GM18517 (cell line): ENCODE data around the gene TMEM234.

ENCODE experiments used
- ATAC-seq: cut with Tn5 transposase; IDR thresholded peaks from one replicate; pipeline ENCODE4 v1.9.1; 2021; ENCODE audit warnings: mild to moderate bottlenecking, moderate library complexity; ENCODE audit not compliant: unreplicated experiment

The TMEM234 gene

GRCh38 chr1:32201011-32201855 lies 20.9 kb downstream of the TMEM234 start:
- no peak for ATAC-seq

- ATAC-seq: no peak
Observed at GRCh38 chr1:32200226-32201010, 21.7 kb downstream of the TMEM234 start, which contains the start of gene CCDC28B. TSS of gene CCDC28B (plus strand) at chr1:32200595. CDS start at chr1:32201936, 1,341 bp downstream.

- no peak for ATAC-seq
Observed at GRCh38 chr1:32199717-32200072, 22.5 kb downstream of the TMEM234 start.

DNA sequence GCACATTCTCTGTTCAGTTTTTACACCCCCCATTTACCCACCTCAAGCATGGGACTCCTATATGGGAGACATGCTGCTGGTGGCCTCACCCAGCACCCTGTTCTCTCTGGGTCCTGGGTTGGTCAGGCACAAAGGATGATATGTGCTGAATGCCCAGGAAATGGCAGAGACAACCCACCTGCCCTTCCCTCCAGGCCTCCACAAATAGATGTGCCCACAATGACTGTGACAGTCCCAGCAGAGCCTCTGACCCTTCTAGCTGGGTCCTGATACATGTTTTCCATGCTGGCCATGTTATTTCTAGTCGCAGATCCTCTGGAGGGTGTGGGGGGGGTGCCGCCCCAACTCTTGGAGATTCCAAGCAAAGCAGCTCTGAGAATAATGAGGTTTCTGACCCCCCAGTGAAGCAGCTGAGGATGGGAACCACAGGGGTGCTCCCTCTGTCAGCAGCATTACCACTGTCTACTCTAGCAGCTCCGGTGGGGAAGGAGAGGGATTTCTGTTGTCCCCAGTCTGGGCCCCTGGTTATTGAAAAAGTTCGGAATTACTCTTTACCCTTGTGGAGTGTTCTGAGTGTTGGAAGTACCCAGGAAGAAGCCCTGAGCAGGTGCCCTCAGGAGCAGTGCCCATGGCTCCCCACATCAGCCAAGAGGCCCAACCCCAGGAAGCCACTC lies 23.0 kb downstream of the TMEM234 start:
- no peak for ATAC-seq

- no peak for ATAC-seq
Observed at GRCh38 chr1:32198237-32199042, 23.7 kb downstream of the TMEM234 start.

- ATAC-seq: no peak
Observed at GRCh38 chr1:32197837-32198236, 24.3 kb downstream of the TMEM234 start.

DNA sequence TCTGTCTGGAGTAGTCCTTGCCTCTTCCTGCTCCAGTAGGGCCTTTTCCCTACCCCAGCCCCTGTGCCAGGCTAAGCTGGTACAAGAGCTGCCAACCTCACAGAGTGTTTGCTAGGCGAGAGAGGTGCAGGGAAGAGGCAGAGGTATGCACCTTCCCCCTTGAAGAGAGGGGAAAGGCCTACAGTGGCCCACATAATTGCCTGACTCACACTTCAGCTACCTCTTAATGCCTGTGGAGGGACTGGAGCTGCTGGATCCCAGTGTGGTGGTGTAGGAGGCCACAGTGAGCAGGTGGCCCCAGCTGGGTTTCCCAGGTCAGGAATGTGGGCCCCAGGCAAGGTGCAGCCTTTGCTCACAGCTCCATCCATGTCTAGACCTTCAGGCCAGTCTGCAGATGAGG lies 25.1 kb downstream of the TMEM234 start:
- no peak for ATAC-seq

DNA sequence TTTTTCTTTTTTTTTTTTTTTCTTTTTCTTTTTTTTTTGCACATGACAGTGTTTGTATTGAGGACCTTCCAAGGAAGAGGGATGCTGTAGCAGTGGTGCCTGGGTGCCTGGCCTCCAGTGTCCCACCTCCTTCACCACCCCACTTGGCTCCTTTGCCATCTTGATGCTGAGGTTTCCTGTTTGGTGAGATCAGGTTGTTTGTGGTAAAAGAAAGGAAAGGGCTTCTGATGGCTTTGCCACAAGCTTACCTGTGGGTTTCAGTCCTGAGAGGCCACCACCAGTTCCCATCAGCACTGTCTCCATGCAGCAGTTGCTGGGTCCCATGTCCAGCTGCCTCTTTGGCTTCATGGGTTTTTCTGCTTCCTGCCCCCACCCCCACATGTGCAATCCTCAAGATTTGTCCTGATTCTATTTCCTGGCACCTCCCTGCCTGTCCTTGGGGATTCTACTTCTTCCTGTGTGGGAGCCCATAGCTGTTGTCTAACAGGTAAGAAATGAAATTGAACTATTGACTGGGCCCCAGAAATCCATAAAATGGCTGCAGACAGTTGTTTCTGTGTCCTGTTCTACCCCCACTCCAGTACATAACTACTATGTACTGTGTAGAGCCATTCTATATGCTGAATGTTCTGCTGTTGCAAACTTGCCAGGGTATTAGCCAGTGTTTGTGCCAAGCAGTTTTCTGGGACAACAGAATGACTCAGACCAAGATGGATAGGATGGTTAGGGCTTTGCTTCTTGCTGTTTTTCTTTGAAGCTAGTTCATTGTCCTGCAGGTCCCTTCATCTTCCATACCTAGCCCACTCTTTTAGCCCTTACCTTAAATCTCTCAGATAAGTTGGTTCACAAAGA lies 26.0 kb downstream of the TMEM234 start:
- ATAC-seq: no peak

- no peak for ATAC-seq
Observed at GRCh38 chr1:32195531-32195930, 26.6 kb downstream of the TMEM234 start.

- ATAC-seq: no peak
Observed at GRCh38 chr1:32194984-32195383, 27.2 kb downstream of the TMEM234 start.

DNA sequence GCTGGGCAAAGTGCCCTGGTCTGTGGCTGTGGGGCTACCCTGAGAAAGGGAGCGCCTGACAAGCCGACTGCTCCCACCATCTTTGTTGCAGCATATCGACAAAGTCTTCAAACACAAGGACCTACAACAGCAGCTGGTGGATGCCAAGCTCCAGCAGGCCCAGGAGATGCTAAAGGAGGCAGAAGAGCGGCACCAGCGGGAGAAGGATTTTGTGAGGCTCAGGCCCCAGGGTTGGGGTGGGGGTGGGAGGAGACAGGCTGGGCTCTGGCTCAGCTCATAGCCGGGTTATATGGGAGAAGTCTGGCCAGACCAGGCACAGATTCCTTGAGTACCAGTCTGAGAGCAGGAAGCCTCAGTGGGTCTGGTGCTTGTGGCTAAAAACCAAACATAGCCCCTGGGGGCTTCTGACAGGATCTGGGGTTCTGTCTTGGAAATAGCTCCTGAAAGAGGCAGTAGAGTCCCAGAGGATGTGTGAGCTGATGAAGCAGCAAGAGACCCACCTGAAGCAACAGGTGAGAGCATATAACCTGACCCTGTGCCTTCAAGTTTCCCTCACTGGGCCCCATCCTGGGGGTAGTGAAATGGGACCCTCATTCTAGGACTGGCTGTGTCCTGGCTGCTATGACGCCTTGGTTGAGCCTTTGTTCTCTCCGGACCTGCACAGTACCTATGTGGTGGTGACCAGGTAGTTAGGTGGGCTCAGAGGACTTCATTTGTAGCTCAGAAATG lies 29.8 kb downstream of the TMEM234 start:
- no peak for ATAC-seq

- no peak for ATAC-seq
Observed at GRCh38 chr1:32187850-32188249, 34.3 kb downstream of the TMEM234 start.

GRCh38 chr1:32186491-32186890 lies 35.7 kb downstream of the TMEM234 start:
- no peak for ATAC-seq

DNA sequence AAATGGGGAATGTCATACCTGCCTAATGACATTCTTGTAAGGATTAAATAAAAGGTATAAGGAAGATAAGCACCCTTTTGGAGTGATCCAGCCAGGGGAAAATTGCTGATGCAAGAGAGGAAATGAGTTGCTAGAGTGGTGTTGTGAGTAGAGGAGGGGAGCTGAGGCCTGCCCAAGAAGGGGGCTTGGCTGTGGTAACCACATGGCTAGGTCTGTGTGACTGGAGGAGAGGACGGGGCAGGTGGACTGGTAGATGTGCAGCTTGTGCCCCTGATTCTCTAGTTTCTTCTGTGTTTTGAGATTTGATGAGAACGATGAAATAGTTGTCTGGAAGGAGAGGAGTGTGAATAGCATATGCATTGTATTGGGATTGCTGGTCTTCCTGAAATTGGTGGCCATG lies 36.1 kb downstream of the TMEM234 start:
- no peak for ATAC-seq

DNA sequence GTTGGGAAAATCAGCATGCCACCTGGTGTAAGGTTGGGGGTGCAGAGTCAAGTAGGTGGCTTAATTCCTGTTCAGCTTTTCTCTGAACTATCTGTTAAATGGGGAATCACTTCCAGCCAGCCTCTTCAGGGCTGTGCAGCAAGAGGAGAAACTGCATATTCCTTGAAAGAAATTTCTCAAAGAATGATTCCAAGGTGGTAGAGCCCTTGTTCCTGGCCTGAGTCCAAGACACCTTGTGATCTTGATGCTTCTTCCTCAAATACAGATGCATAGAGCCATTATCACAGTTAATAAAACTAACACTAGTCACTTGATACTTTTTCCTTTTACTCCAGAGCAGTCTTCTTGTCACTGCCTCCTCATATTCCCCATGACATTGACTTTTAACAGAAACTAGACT lies 37.5 kb downstream of the TMEM234 start:
- ATAC-seq: no peak

GRCh38 chr1:32182060-32182459 lies 40.1 kb downstream of the TMEM234 start:
- ATAC-seq: no peak

GRCh38 chr1:32181563-32181962 lies 40.6 kb downstream of the TMEM234 start:
- no peak for ATAC-seq

DNA sequence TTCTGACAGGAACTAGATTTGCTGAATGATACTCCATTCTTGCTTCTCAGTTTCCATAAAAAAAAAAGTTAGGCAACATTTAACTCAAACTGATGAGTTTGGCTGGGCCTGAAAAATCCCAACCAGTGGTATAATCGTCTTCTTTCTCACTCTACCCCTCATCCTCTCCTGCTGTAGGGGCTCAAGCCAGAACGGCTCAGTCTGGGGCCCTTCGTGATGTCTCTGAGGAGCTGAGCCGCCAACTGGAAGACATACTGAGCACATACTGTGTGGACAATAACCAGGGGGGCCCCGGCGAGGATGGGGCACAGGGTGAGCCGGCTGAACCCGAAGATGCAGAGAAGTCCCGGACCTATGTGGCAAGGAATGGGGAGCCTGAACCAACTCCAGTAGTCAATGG lies 41.1 kb downstream of the TMEM234 start:
- ATAC-seq: no peak
